Activated CD4-positive, CD25-positive, alpha-beta regulatory T cell treated with anti-CD3 and anti-CD28 coated beads, Interleukin-2, amount 50 U/mL, for 72 hours (primary cell): ENCODE data around the gene CYSRT1.

ENCODE experiments used
- DNase-seq: peaks from one replicate; pipeline ENCODE4 v3.0.0; 2021

The CYSRT1 gene, protein sequence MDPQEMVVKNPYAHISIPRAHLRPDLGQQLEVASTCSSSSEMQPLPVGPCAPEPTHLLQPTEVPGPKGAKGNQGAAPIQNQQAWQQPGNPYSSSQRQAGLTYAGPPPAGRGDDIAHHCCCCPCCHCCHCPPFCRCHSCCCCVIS

DNA sequence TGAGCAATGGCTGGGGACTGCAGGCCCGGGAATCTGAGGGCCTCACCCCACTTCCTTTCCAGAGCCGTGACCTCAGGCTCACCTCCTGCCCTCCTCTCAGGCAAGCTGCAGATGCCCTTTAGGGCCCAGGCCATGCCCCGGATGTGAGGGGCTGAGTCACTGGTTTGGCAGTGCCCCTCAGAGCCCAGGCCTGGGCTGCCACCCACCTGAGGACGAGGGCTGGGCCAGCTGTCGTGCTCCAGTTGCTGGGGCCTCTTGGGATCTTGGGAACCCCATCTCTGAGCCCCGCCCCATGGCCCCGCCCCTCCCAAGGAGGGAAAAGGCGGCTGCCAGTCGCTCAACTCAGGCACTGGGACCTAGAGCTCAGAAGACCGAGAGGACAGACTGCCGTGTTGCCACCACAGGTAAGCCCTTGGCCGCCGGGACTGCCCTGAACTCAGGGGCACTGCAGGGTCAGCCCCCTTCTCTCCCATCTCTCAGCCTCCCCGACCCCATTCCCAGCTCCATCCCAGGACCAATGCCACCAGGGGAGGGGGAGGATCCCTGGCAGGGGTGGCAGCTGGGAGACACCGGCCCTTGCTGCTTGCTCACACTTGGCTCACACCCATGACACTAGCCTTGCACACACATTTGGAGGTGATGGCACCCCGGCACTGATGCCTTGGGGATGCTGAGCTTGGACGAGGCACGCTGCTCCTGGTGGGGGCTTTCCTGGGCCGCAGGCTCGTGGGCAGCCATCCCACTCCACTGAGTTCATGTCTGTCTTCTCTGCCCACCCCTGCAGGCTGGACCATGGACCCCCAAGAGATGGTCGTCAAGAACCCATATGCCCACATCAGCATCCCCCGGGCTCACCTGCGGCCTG, at the start of gene CYSRT1:
Gene CYSRT1 (plus strand): TSS at position 345 of the 865 bp plus-strand sequence. CDS start 448 bp downstream, at position 793.
- DNase-seq, result no peak

GRCh38 chr9:137175345-137175961, 49.5 kb upstream of the CYSRT1 start:
- no peak for DNase-seq

DNA sequence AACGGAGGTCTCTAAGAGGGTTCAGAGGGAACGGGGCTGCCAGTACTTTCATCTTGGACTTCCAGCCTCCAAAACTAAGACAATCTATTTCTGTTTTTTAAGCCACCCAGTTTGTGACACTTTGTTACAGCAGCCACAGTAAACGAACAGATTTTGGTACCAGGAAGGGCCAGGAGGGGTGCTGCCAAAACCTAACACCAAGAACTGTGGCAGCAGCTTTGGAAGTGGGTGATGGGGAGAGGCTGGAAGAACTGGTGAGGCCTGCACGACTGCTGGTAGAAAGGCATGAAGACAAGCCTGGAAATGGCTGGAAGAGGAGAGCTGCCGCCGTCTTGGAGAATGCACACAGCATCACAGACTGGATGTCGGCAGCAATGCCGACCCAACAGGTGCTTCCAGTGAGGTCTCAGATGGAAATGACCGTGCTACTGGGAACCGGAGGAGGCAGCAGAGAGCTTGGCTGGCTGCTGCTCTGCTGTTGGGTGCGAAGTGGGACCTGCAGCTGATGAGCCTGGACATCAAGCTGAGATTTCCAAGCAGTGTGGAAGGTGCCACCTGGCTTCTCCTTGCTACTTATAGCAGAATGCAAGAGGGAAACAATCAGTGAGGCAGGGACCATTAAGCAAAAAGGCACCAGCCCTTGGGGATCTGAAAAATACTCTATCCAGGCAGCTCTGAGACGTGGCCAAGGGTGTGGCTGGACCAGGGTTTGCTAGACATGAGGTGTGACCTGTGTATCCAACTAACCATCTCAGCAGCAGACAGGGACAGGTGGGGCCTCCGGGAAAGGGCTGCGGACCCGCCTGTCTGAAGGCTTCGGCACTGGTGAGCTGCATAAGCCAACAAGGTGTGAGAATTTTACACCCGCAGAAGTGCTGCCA, 48.4 kb upstream of the CYSRT1 start:
- no peak for DNase-seq

DNA sequence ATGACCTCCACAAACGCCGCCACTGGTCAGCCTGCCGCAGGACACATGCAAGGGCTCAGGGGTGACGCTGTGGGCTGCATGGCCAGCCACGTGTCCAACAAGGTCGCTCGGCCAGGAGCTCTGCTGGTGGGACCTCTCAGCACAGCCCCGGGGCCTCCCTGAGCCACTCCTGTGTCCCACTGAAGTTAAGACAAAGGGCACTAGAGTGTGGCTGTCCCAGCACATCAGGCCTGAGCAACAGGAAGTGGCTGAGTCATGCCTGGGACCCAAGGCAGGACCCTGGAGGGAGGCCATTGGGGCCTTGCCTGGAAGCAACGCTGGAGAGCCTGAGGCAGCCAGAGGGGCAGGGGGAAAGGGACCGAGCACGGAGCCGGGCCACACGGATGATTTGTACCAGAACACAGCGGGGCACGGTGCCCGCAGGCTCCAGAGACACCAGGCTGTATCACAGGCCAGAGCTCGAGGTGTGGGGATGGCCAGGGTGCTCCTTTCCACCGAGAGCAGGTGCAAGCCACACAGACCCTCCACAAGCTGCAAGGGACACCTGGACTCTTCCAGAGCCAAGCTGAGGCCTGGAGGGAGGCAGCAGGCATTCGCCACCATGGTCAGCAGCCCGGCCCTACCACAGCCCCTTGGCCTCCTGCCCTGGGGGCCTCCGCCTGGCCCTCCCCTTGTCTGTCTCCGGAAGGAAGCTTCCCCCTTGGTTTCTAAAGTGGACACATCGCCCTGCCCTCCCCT, 46.6 kb upstream of the CYSRT1 start:
- DNase-seq, result no peak

DNA sequence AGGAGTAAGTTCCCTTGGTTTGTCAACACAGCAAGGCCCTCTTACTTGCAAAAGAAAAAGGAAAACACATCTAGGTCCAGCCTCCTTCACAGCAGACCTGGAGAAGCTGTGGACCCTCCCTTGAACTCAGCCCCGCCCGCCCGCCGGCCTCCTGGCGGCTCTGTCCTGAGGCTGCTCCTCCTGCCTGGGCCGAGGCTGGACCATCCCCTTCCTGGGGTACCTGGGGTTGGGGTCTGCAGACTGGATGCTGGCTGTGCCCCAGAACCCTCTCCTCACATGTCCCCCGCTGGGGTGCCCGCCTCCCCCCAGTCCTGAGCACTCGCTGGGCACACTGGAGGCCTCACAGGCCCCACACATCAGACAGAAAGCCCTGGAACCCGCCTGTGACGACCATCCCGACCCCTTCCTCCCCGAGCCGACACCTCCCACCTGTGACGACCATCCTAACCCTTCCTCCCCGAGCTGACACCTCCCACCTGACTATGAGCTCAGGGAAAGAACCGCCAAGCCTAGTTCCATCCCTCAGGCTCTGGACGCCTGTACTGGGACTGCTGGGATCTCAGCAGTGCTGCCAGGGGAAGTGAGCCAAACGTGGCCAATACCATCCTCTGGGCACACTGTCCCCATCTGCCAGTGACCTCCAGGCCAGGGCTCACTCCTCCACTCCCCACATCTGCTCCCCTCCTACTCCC, 45.9 kb upstream of the CYSRT1 start:
- no peak for DNase-seq

DNA sequence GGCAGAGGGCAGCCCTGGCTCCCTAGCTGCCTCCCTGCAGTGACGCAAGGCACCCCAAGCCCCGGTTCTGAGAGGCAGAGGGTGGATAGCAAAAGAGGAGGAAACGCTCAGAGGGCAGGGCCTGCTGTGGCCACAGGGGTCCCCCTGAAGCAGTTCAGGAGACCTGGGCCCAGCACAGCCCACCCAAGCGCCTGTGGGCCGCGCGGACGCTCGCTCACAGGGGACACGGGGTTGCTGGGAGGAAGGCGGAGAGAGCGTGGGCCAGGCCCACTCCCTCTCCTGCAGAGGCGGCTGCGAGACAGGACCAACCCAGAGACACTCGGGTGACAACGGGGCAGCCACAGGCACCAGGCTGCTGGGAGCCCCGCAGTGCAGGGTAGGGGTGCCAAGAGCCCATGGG, 45.2 kb upstream of the CYSRT1 start:
- no peak for DNase-seq

DNA sequence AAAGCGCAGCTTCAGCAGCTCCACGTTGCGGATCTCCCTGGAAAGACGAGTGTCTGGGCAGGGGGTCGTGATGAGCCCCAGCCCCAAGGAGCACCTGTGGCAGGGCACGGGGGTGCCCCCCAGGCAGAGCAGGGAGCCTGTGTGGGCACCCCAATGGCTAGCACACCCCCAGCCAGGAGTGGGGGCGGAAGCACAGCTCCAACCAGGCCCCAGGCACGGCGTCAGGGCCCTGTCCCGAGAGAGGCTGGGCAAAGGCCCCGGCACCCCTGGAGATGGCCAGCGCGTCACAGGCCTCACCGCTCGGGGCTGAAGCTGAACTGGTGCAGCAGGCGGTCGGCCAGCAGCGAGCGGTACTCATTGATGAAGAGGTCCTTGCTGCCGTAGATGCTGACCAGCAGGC, 44.5 kb upstream of the CYSRT1 start:
- no peak for DNase-seq

- DNase-seq, result no peak
These were observed 43.3 kb upstream of the CYSRT1 start for GRCh38 chr9:137181680-137182079.

DNA sequence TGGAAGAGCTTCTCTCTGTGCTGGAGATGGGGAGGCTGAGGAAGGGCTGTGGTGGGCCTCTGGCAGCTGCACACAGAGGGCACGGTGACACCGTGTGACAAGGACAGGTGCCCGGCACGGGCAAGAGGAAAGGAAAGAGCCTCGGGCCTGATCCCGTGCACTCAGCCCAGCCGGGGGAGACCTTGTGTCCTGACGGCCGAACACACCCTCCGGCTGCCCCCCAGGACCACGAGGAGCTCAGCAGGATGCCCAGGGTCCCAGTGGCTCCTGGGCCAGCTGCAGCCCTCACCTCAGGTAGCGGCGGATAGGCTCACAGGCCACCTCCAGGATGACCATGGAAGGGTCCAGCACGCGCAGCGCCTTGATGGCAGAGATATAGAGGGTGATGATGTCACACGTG, 42.1 kb upstream of the CYSRT1 start:
- no peak for DNase-seq

DNA sequence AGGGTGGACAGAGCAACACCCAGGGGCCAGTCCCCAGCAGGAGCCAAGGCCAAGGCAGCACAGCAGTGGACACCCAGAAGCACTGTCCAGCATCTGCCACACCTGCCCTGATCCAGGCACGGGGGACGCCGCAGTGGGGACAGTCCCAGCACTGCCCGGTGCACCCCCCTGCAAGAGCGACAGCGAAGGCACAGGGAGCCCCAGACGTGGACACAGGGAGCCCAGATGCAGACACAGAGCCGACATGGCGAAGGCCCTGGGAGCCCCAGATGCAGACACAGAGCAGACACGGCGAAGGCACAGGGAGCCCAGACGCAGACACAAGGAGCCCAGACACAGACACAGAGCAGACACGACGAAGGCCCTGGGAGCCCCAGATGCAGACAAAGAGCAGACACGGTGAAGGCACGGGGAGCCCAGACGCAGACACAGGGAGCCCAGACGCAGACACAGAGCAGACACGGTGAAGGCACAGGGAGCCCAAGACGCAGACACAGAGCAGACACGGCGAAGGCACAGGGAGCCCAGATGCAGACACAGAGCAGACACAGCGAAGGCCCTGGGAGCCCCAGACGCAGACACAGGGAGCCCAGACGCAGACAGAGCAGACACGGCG, 40.9 kb upstream of the CYSRT1 start:
- no peak for DNase-seq

DNA sequence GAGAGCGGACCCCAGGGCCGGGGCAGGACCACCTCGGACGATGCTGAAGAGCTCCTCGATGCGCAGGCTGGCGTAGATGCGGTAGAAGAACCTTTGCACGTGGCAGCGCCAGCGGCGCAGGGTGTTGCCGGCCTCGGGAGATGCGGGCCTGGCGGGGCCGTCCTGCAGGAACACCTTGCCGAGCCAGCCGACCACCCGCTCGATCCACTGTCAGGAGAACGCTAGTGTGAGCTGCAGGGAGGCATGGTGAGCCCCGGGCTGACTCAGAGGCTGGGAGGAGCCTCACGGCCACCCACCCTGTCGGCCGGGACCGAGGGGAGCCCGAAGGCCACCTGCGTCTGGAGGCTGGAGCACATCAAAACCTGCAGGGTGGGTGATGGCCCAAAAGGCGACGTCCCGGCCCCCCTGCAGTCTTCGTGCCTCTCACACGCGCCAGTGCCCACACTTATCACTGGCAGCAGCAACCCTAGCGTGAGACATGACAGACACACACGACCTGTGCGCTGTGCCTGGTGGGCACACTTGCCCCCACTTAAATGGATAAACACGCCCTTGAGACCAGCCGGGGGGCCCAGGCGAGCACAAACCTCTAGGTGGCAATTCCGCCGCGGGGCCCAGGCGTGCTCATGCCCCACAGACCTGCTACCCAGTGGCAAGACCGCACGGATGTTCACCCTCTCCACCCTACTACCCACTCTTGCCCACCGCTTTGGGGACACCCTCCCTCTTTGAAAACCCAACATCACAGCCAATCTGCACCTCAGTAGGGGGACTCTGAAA, 39.9 kb upstream of the CYSRT1 start:
- DNase-seq, result no peak

GRCh38 chr9:137185921-137186320, 39.1 kb upstream of the CYSRT1 start:
- no peak for DNase-seq

- DNase-seq, result no peak
These were observed 38.6 kb upstream of the CYSRT1 start for GRCh38 chr9:137186385-137186784.

DNA sequence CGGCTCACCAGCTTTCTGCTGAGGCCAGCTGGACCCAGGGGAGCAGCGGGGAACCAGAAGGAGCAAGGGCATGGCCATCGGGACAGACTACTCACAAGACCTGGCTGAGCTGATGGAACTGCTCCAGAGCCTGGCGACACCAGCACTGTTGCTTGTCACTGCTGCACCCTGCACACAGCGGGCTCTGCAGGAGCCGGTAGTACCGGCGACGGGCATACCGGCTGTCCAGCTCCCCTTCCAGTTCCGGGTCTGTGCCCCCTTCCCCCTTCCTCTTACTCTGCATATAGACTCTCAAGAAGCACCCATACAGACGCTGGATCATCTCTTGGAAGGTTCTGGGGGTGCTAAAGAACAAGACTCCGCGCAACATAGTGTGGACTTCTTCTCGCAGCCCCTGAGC, 37.6 kb upstream of the CYSRT1 start:
- DNase-seq, result no peak

DNA sequence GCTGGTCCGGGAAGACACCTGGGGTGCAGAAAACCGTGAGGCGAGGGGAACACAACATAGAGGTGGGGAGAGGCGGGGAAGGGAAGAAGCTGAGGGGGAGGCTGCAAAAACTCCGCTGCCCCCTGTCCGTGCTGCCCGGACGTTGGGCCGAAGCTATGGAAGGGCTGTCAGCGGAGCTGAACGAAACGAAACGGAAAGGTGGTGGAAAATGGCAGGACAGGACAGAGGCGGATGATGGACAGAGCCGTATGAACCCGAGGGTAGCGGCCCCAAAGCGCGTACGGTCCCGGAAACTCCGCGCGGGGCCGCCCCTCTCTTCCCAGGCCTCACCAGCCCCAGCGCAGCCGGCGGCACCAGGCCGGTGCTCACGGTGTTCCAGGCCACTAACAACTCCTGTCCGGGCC, 36.9 kb upstream of the CYSRT1 start:
- DNase-seq, result no peak

GRCh38 chr9:137188490-137189296, 36.3 kb upstream of the CYSRT1 start, which contains the start of the genes ANAPC2 and SSNA1:
Gene ANAPC2, minus strand, starts transcription at chr9:137188560. Its CDS starts 28 bp downstream, at chr9:137188532.
Gene SSNA1, plus strand, starts transcription at chr9:137188676. Its CDS starts 51 bp downstream, at chr9:137188727.
- peak; percentile 96 for DNase-seq

DNA sequence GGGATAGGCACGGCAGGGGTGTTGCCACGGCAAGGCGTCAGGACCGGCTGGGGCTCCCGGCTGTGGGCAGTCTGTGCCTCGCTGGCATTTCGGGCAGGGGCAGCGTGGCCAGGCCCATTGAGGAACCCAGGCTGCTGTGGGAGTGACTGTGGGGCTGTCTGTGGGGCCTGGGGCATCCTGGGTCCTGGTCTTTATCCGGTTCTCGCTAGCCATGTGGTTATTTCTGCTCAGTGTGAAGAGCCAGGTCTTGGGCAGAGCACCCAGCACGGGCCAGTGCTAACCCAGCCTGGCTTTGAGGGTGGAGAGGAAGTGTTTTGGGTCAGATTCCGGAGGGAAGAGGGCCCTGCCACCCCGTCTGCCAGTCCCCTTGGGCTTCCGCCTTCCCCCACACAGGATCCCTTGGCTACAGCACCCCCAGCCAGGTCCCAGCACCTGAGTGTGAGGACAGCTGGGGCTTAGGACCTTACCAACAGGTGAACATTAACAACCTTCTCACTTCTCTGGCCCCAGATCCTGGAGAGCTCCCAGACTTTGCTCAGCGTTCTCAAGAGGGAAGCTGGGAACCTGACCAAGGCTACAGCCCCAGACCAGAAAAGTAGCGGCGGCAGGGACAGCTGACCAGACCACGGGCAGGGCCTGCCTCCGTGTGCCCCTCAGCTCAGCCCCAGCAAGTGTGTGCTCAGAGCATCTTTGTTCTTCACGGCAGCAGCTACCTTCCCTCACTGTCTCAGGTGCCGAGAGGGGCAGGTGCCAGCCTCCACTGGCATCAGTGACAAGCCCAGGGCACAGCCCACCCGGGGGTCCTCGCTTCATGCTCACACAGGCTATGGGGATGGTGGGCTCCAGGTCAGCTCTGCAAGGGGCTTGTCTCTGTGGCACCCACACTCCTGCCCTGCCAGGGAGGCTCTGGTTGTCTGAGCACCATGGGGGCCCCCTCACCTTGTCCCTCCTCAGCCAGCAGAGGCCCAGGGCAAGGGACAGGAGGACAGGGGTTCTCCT, 35.4 kb upstream of the CYSRT1 start:
- DNase-seq, result no peak

- DNase-seq, result no peak
These were observed 34.6 kb upstream of the CYSRT1 start for GRCh38 chr9:137190315-137190856.
